HepG2 (cell line): Measurements from ENCODE around the gene CORO7. TPM values are rescaled to one million over a fixed set of nuclear protein-coding genes. Genes with fewer than 3 reads are reported as not detected.

Experiments
- AGO2 ChIP-seq: fragments of 200-400 bp; formaldehyde crosslinking; optimal IDR thresholded peaks from 2 replicates; pipeline ENCODE3; 2017; ENCODE audit warnings: mild to moderate bottlenecking, low read depth, low read length, moderate library complexity
- CHD4 ChIP-seq: fragments of 200-600 bp; sonication (generic); IDR thresholded peaks from 2 replicates; pipeline ENCODE4 v1.7.0; 2017; ENCODE audit warnings: mild to moderate bottlenecking, low read length, borderline replicate concordance
- EEA1 ChIP-seq: sonication (generic); formaldehyde crosslinking; IDR thresholded peaks from 2 replicates; pipeline ENCODE4 v1.5.1; 2020; ENCODE audit warnings: mild to moderate bottlenecking, missing genetic modification reagents, borderline replicate concordance
- FOXA1 ChIP-seq, 2 experiments: fragments of 450-650 bp in 1 of 2; sonication (generic) in 1 of 2; formaldehyde crosslinking in 1 of 2; IDR thresholded peaks; 2 replicates each; pipeline versions ENCODE4 v1.4.0 to v1.6.1; 2016 to 2020; ENCODE audit warnings: missing genetic modification reagents in 1 of 2
- KDM5B ChIP-seq: sonication (generic); formaldehyde crosslinking; IDR thresholded peaks from 2 replicates; pipeline ENCODE4 v1.4.0; 2020; ENCODE audit warnings: missing genetic modification reagents, mild to moderate bottlenecking, borderline replicate concordance
- NCOA2 ChIP-seq: sonication (generic); formaldehyde crosslinking; IDR thresholded peaks from 2 replicates; pipeline ENCODE4 v1.8.0; 2022; ENCODE audit warnings: inconsistent platforms
- PHF21A ChIP-seq: sonication (generic); formaldehyde crosslinking; IDR thresholded peaks from 2 replicates; pipeline ENCODE4 v1.5.0; 2020; ENCODE audit warnings: mild to moderate bottlenecking, missing genetic modification reagents
- POLR2A ChIP-seq, 2 experiments: IDR thresholded peaks; 2 replicates each; pipeline ENCODE4 v1.6.1; 2011; ENCODE audit warnings: low read depth in 2 of 2, low read length in 2 of 2, mild to moderate bottlenecking in 1 of 2, moderate library complexity in 1 of 2; ENCODE audit not compliant: insufficient read depth in 1 of 2
- RARA ChIP-seq: IDR thresholded peaks from 2 replicates; pipeline ENCODE4 v1.6.1; 2016; ENCODE audit warnings: missing genetic modification reagents, missing compliant biosample characterization
- RCOR2 ChIP-seq: IDR thresholded peaks from 2 replicates; pipeline ENCODE4 v1.6.1; 2016; ENCODE audit warnings: missing biosample characterization, missing genetic modification reagents
- SIN3A ChIP-seq: IDR thresholded peaks from 2 replicates; pipeline ENCODE4 v1.6.1; 2011; ENCODE audit warnings: low read depth, mild to moderate bottlenecking, control low read depth, low read length, borderline replicate concordance
- TCF12 ChIP-seq, 2 experiments: fragments of 450-650 bp in 1 of 2; sonication (generic) in 1 of 2; formaldehyde crosslinking in 1 of 2; IDR thresholded peaks; 2 replicates each; pipeline versions ENCODE4 v1.6.1 to v1.8.0; 2017 to 2022; ENCODE audit warnings: antibody characterized with exemption in 1 of 2, mild to moderate bottlenecking in 1 of 2, missing genetic modification reagents in 1 of 2, moderate library complexity in 1 of 2
- ZBTB46 ChIP-seq: sonication (generic); formaldehyde crosslinking; IDR thresholded peaks from 2 replicates; pipeline ENCODE4 v1.4.0; 2020; ENCODE audit warnings: mild to moderate bottlenecking, missing genetic modification reagents, borderline replicate concordance
- ZNF468 ChIP-seq: sonication (generic); formaldehyde crosslinking; IDR thresholded peaks from 2 replicates; pipeline ENCODE4 v1.8.0; 2022; ENCODE audit warnings: mild to moderate bottlenecking, moderate library complexity, missing genetic modification reagents
- ZNF510 ChIP-seq: sonication (generic); formaldehyde crosslinking; IDR thresholded peaks from 2 replicates; pipeline ENCODE4 v1.4.0; 2020; ENCODE audit warnings: low read depth, mild to moderate bottlenecking, missing genetic modification reagents
- ZNF766 ChIP-seq: sonication (generic); formaldehyde crosslinking; IDR thresholded peaks from 2 replicates; pipeline ENCODE4 v1.5.0; 2020; ENCODE audit warnings: missing genetic modification reagents, borderline replicate concordance
- ZNF773 ChIP-seq: sonication (generic); formaldehyde crosslinking; IDR thresholded peaks from 2 replicates; pipeline ENCODE4 v1.4.0; 2020; ENCODE audit warnings: missing genetic modification reagents, borderline replicate concordance
- ZNF792 ChIP-seq: IDR thresholded peaks from 2 replicates; pipeline ENCODE4 v1.6.1; 2016
- ZNF800 ChIP-seq: sonication (generic); formaldehyde crosslinking; IDR thresholded peaks from 2 replicates; pipeline ENCODE4 v1.4.0; 2020; ENCODE audit warnings: missing genetic modification reagents
- polyA plus RNA-seq, 8 experiments: library from polyadenylated mRNA; depleted of rRNA in 3 of 8; stranded (reverse) in 7 of 8; unstranded in 1 of 8; fragments of >200 nt; fragmentation: Illumina TruSeq in 4 of 8; extraction: Trizol in 4 of 8; gene quantifications; 2 replicates each; pipeline versions ENCODE4 v1.2.1 to v1.2.3, GENCODE V29; 2011 to 2016; ENCODE audit warnings: low read depth in 4 of 8, missing spikeins in 1 of 8, mixed read lengths in 1 of 8; ENCODE audit not compliant: insufficient read depth in 1 of 8
- total RNA-seq, 5 experiments: library from RNA; depleted of rRNA; stranded (reverse); fragments of >200 nt; fragmentation: Illumina TruSeq; extraction: Trizol; gene quantifications; 2 replicates each; pipeline ENCODE4 v1.2.3, GENCODE V29; 2016; ENCODE audit warnings: low read depth in 1 of 5
- TF ChIP-seq, protein P1 (sequence below): sonication (generic); formaldehyde crosslinking; IDR thresholded peaks from 2 replicates; pipeline ENCODE4 v1.5.0; 2020; ENCODE audit warnings: missing genetic modification reagents
- TF ChIP-seq, protein P2 (sequence below): sonication (generic); formaldehyde crosslinking; IDR thresholded peaks from 2 replicates; pipeline ENCODE4 v1.4.0; 2020; ENCODE audit warnings: mild to moderate bottlenecking, low read depth, missing genetic modification reagents
- TF ChIP-seq, protein P3 (sequence below): sonication (generic); formaldehyde crosslinking; IDR thresholded peaks from 2 replicates; pipeline ENCODE4 v1.5.0; 2020; ENCODE audit warnings: missing genetic modification reagents

The CORO7 gene
- total and polyA plus RNA-seq, 2 of the 13 experiments (the other 11 are each of a cell fraction or from before 2014, with no cell fraction given), result 9.9 to 14.3 TPM

GRCh38 chr16:4372578-4373355 lies 43.6 kb downstream of the CORO7 start (continued):
- TF ChIP-seq, protein P1, sequence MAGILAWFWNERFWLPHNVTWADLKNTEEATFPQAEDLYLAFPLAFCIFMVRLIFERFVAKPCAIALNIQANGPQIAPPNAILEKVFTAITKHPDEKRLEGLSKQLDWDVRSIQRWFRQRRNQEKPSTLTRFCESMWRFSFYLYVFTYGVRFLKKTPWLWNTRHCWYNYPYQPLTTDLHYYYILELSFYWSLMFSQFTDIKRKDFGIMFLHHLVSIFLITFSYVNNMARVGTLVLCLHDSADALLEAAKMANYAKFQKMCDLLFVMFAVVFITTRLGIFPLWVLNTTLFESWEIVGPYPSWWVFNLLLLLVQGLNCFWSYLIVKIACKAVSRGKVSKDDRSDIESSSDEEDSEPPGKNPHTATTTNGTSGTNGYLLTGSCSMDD, result no peak
- TF ChIP-seq ZNF773 (CRISPR knock-in tag) (no peak), ZBTB46 (peak; percentile 89; the same call in 1 of the 2 replicates), AGO2 (peak; percentile 40), ZNF792 (CRISPR knock-in tag) (peak; percentile 16; the same call in 1 of the 2 replicates), NCOA2 (CRISPR knock-in tag) (peak; percentile 57; the same call in 1 of the 2 replicates), RCOR2 (CRISPR knock-in tag) (peak; percentile 55; the same call in 1 of the 2 replicates), ZNF800 (CRISPR knock-in tag) (no peak), ZNF766 (CRISPR knock-in tag) (no peak; the same call in 1 of the 2 replicates), ZNF510 (CRISPR knock-in tag) (0 out of 2 replicates have a peak, but pooled peaks have one; percentile 30), CHD4 (peak; percentile 61; the same call in 1 of the 2 replicates), TCF12 (IDR thresholded peaks at IDR 0.05) (no peak), TCF12 (CRISPR knock-in tag; IDR thresholded peaks at IDR 0.05) (no peak), KDM5B (CRISPR knock-in tag) (peak; percentile 39; the same call in 1 of the 2 replicates), SIN3A (peak; percentile 72; the same call in 1 of the 2 replicates), RARA (no peak; the same call in 1 of the 2 replicates), EEA1 (CRISPR knock-in tag) (no peak), POLR2A (IDR thresholded peaks at IDR 0.05; ENCODE audit: insufficient read depth in 1 of 2, low read depth in 2 of 2, low read length in 2 of 2) (peak; percentile 72 to 77), ZNF468 (no peak), FOXA1 (IDR thresholded peaks at IDR 0.05) (no peak), FOXA1 (CRISPR knock-in tag; IDR thresholded peaks at IDR 0.05) (peak; percentile 88), PHF21A (CRISPR knock-in tag) (peak; percentile 98)
- TF ChIP-seq, protein P2, sequence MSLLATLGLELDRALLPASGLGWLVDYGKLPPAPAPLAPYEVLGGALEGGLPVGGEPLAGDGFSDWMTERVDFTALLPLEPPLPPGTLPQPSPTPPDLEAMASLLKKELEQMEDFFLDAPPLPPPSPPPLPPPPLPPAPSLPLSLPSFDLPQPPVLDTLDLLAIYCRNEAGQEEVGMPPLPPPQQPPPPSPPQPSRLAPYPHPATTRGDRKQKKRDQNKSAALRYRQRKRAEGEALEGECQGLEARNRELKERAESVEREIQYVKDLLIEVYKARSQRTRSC, result no peak
- TF ChIP-seq, protein P3, sequence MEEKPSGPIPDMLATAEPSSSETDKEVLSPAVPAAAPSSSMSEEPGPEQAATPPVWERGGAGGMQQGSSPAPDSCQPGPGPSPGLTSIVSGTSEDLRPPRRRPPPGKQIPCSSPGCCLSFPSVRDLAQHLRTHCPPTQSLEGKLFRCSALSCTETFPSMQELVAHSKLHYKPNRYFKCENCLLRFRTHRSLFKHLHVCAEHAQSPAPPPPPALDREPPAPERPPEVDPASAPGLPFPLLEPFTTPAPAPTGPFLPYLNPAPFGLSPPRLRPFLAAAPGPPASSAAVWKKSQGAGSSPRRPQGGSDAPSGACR, result 0 out of 2 replicates have a peak, but pooled peaks have one; percentile 61
